GM19467 (cell line): ENCODE data around the gene CEP97.
"Not testable (repeated sequence)": the region's sequence is repeated elsewhere in the genome, so short reads cannot be mapped to it uniquely, and the experiment has no call there.

ENCODE experiments used
- ATAC-seq: cut with Tn5 transposase; IDR thresholded peaks from one replicate; pipeline ENCODE4 v1.9.1; 2021; ENCODE audit warnings: mild to moderate bottlenecking, moderate library complexity; ENCODE audit not compliant: unreplicated experiment

The CEP97 gene

GRCh38 chr3:101758224-101758623, 33.8 kb downstream of the CEP97 start:
- no peak for ATAC-seq

- no peak for ATAC-seq
These were observed 37.7 kb downstream of the CEP97 start for GRCh38 chr3:101762041-101762646.

DNA sequence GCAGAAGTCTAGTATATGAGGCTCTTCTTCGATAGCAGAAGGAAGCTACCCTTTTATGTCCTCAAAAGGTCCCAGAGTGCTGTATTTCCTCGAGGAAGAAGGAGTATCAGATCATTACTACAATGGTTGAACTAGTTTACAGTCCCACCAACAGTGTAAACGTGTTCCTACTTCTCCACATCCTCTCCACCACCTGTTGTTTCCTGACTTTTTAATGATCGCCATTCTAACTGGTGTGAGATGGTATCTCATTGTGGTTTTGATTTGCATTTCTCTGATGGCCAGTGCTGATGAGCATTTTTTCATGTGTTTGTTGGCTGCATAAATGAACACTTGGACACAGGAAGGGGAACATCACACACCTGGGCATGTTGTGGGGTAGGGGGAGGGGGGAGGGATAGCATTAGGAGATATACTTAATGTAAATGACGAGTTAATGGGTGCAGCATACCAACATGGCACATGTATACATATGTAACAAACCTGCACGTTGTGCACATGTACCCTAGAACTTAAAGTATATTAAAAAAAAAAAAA, 53.4 kb downstream of the CEP97 start:
- not testable (repeated sequence) for ATAC-seq

- ATAC-seq = no peak
These were observed 54.1 kb downstream of the CEP97 start for GRCh38 chr3:101778385-101779046.

- ATAC-seq = peak; percentile 96
These were observed 54.8 kb downstream of the CEP97 start, which contains the start of gene NXPE3 for GRCh38 chr3:101779047-101779821. TSS of gene NXPE3 (plus strand) at chr3:101779211. CDS start at chr3:101785597, 6,386 bp downstream.

GRCh38 chr3:101779822-101780381, 55.5 kb downstream of the CEP97 start:
- no peak for ATAC-seq

- ATAC-seq = no peak
These were observed 56.2 kb downstream of the CEP97 start for GRCh38 chr3:101780661-101781060.

DNA sequence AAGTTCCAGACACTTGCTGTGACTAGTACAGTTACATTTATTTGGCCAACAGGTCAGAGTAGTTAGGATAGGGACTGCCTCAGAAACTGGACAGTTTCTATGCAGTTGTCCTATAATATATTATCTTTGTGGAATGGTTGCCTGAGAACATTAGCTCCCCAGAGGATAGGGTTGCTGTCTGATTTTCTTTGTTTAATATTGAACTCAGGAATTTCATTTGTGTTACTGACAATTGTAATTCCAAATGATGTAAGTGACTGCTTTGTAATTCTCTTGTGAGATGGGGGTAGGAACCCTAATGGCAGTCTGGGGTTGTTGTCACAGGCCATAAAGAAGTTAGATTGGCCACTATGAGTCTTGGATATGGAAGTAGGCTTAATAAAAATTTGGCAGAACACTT, 56.8 kb downstream of the CEP97 start:
- no peak for ATAC-seq

GRCh38 chr3:101784855-101785613, 60.6 kb downstream of the CEP97 start:
- no peak for ATAC-seq

GRCh38 chr3:101791778-101792177, 67.4 kb downstream of the CEP97 start:
- ATAC-seq = peak; percentile 95

DNA sequence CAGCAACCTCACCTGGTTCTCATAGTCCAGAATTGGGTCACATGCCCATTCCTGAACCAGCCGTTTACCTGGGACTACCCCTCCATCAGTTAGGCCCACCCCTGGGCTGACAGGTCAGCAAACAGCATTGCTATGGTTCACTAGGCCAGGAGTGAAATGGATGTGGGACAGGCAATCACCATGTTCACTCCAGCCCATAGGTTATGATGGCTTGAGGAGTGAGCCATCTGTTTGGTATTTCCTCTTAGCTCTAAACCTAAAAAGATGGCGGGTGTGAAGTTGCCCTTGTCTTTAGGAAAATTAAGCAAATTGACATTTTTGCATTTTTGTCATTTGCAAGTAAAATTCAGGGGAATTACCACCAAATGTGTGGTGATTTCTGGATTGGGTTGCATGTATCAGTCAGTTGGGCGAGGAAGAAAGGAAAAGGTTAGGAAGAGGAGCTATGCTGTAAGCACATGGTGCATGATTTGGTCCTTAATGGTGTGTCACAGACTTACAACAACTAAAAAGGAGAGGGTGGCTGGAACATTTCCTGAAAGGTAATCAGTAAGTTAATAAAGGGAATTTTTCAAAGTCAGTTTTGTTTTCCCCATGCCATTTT, 71.8 kb downstream of the CEP97 start:
- no peak for ATAC-seq

- ATAC-seq = no peak
These were observed 76.8 kb downstream of the CEP97 start for GRCh38 chr3:101801174-101801573.

GRCh38 chr3:101802179-101802578, 77.8 kb downstream of the CEP97 start:
- no peak for ATAC-seq

GRCh38 chr3:101803173-101803782, 78.9 kb downstream of the CEP97 start:
- peak; percentile 92 for ATAC-seq

DNA sequence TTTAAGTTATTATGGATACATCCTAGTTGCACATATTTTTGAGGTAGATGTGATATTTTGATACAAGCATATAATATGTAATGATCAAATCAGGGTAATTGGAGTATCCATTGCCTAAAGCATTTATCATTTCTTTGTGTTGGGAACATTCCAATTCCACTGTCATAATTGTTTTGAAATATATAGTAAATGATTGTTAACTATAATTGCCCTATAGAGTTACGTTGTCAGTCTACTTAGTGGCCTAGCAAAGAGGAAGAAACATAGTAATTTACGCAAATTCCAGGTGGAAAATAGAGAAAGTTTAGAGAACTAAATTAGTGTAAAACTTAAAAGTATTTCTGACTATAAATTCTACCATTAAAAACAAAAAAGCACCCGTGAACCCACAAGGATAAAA, 79.5 kb downstream of the CEP97 start:
- ATAC-seq = no peak

- ATAC-seq = no peak
These were observed 82.1 kb downstream of the CEP97 start for GRCh38 chr3:101806491-101806890.

DNA sequence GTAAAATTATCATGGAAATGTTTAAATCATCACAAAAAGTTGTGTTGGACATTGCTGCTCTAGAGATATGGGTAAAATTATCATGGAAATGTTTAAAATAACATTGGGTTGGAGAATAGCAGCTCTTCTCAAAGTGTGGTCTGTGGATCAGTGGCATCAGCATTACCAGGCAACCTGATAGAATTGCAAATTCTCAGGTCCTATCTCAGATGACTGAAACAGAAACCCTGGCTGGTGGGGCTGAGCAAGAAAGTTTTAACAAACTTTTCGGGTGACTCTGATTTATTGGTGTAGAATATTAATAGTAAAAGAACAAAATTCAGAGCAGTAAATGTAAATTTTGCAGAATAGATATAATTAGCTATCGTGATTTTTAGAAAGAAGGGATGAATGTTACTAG, 83.5 kb downstream of the CEP97 start:
- peak; percentile 46 for ATAC-seq

- no peak for ATAC-seq
These were observed 85.0 kb downstream of the CEP97 start for GRCh38 chr3:101809178-101810021.

GRCh38 chr3:101810022-101810418, 85.6 kb downstream of the CEP97 start:
- ATAC-seq = no peak
